HepG2 (cell line): ENCODE measurements around the gene LINC00237. TPM values are rescaled to one million over a fixed set of nuclear protein-coding genes. Genes with fewer than 3 reads are reported as not detected.

ENCODE experiments used
- ATF5 ChIP-seq: sonication (generic); formaldehyde crosslinking; IDR thresholded peaks from 2 replicates; pipeline ENCODE4 v1.4.0; 2020; ENCODE audit warnings: mild to moderate bottlenecking, low read depth, missing genetic modification reagents
- BRD4 ChIP-seq: sonication (generic); formaldehyde crosslinking; IDR thresholded peaks from 2 replicates; pipeline ENCODE4 v1.4.0; 2020; ENCODE audit warnings: missing genetic modification reagents
- DMTF1 ChIP-seq: sonication (generic); formaldehyde crosslinking; IDR thresholded peaks from 2 replicates; pipeline ENCODE4 v1.4.0; 2020; ENCODE audit warnings: mild to moderate bottlenecking, missing genetic modification reagents
- DNMT3B ChIP-seq: conservative IDR thresholded peaks from 2 replicates; pipeline ENCODE4 v1.6.1; 2016; ENCODE audit warnings: missing biosample characterization, control low read depth
- ELF1 ChIP-seq: sonication (generic); formaldehyde crosslinking; IDR thresholded peaks from 2 replicates; pipeline ENCODE4 v1.4.0; 2020; ENCODE audit warnings: missing genetic modification reagents
- HNRNPK ChIP-seq: fragments of 200-400 bp; formaldehyde crosslinking; IDR thresholded peaks from 2 replicates; pipeline ENCODE4 v1.6.1; 2018; ENCODE audit warnings: low read length, low read depth, moderate library complexity, mild to moderate bottlenecking; ENCODE audit not compliant: poor library complexity, severe bottlenecking
- KDM5A ChIP-seq: fragments of 200-600 bp; sonication (generic); IDR thresholded peaks from 2 replicates; pipeline ENCODE4 v1.7.0; 2018; ENCODE audit warnings: antibody characterized with exemption, mild to moderate bottlenecking, low read length, borderline replicate concordance
- MED1 ChIP-seq: sonication (generic); formaldehyde crosslinking; IDR thresholded peaks from 2 replicates; pipeline ENCODE4 v1.4.0; 2020; ENCODE audit warnings: missing genetic modification reagents
- MYPOP ChIP-seq: sonication (generic); formaldehyde crosslinking; IDR thresholded peaks from 2 replicates; pipeline ENCODE4 v1.8.1; 2023; ENCODE audit warnings: mild to moderate bottlenecking, moderate library complexity, missing genetic modification reagents
- NR0B2 ChIP-seq: sonication (generic); formaldehyde crosslinking; IDR thresholded peaks from 2 replicates; pipeline ENCODE4 v1.4.0; 2020; ENCODE audit warnings: mild to moderate bottlenecking, missing genetic modification reagents
- RAD51 ChIP-seq: fragments of 450-650 bp; IDR thresholded peaks from 2 replicates; pipeline ENCODE4 v1.6.1; 2016; ENCODE audit warnings: borderline replicate concordance
- RBAK ChIP-seq: sonication (generic); formaldehyde crosslinking; IDR thresholded peaks from 2 replicates; pipeline ENCODE4 v1.5.1; 2020; ENCODE audit warnings: mild to moderate bottlenecking, missing genetic modification reagents
- RELA ChIP-seq: sonication (generic); formaldehyde crosslinking; IDR thresholded peaks from 2 replicates; pipeline ENCODE4 v1.4.0; 2020; ENCODE audit warnings: missing genetic modification reagents
- SSRP1 ChIP-seq: IDR thresholded peaks from 2 replicates; pipeline ENCODE4 v1.6.1; 2016; ENCODE audit warnings: control low read depth
- TCF7 ChIP-seq: sonication (generic); IDR thresholded peaks from 2 replicates; pipeline ENCODE4 v1.6.1; 2016; ENCODE audit warnings: antibody characterized with exemption, low read depth
- TOPORS ChIP-seq: sonication (generic); formaldehyde crosslinking; IDR thresholded peaks from 2 replicates; pipeline ENCODE4 v1.8.0; 2023; ENCODE audit warnings: mild to moderate bottlenecking, missing genetic modification reagents
- WIZ ChIP-seq: sonication (generic); formaldehyde crosslinking; IDR thresholded peaks from 2 replicates; pipeline ENCODE4 v1.5.1; 2020; ENCODE audit warnings: mild to moderate bottlenecking, missing genetic modification reagents
- ZFP36 ChIP-seq: fragments of 150-350 bp; IDR thresholded peaks from 2 replicates; pipeline ENCODE4 v1.6.1; 2018; ENCODE audit warnings: borderline replicate concordance, low read length, low read depth; ENCODE audit not compliant: partially characterized antibody
- ZKSCAN8 ChIP-seq: IDR thresholded peaks from 2 replicates; pipeline ENCODE4 v1.6.1; 2016; ENCODE audit warnings: borderline replicate concordance, missing genetic modification reagents, missing compliant biosample characterization
- ZNF280B ChIP-seq: sonication (generic); formaldehyde crosslinking; IDR thresholded peaks from 2 replicates; pipeline ENCODE4 v1.5.0; 2020; ENCODE audit warnings: missing genetic modification reagents, mild to moderate bottlenecking, borderline replicate concordance
- ZNF431 ChIP-seq: sonication (generic); formaldehyde crosslinking; IDR thresholded peaks from 2 replicates; pipeline ENCODE4 v1.9.0; 2022; ENCODE audit warnings: missing genetic modification reagents, low read depth, mild to moderate bottlenecking, borderline replicate concordance
- ZNF549 ChIP-seq: sonication (generic); formaldehyde crosslinking; IDR thresholded peaks from 2 replicates; pipeline ENCODE4 v1.5.0; 2020; ENCODE audit warnings: missing genetic modification reagents
- ZNF564 ChIP-seq: sonication (generic); formaldehyde crosslinking; IDR thresholded peaks from 2 replicates; pipeline ENCODE4 v1.8.1; 2023; ENCODE audit warnings: mild to moderate bottlenecking, missing genetic modification reagents
- ZNF781 ChIP-seq: sonication (generic); formaldehyde crosslinking; IDR thresholded peaks from 2 replicates; pipeline ENCODE4 v1.5.1; 2020; ENCODE audit warnings: borderline replicate concordance, mild to moderate bottlenecking, missing genetic modification reagents; ENCODE audit errors: not compliant biosample characterization
- ZSCAN31 ChIP-seq: sonication (generic); formaldehyde crosslinking; IDR thresholded peaks from 2 replicates; pipeline ENCODE4 v1.5.0; 2020; ENCODE audit warnings: low read depth, mild to moderate bottlenecking, missing genetic modification reagents
- polyA plus RNA-seq, 8 experiments: library from polyadenylated mRNA; depleted of rRNA in 3 of 8; stranded (reverse) in 7 of 8; unstranded in 1 of 8; fragments of >200 nt; fragmentation: Illumina TruSeq in 4 of 8; extraction: Trizol in 4 of 8; gene quantifications; 2 replicates each; pipeline versions ENCODE4 v1.2.1 to v1.2.3, GENCODE V29; 2011 to 2016; ENCODE audit warnings: low read depth in 4 of 8, missing spikeins in 1 of 8, mixed read lengths in 1 of 8; ENCODE audit not compliant: insufficient read depth in 1 of 8
- total RNA-seq, 5 experiments: library from RNA; depleted of rRNA; stranded (reverse); fragments of >200 nt; fragmentation: Illumina TruSeq; extraction: Trizol; gene quantifications; 2 replicates each; pipeline ENCODE4 v1.2.3, GENCODE V29; 2016; ENCODE audit warnings: low read depth in 1 of 5

Gene LINC00237
- total and polyA plus RNA-seq, 2 of the 13 experiments (the other 11 are each of a cell fraction or from before 2014, with no cell fraction given), result not detected

GRCh38 chr20:21139881-21140566 lies 33.9 kb upstream of the LINC00237 start (continued):
- TF ChIP-seq NR0B2 (CRISPR knock-in tag) (no peak), DNMT3B (no peak), SSRP1 (no peak), TCF7 (no peak; the same call in 1 of the 2 replicates), MYPOP (CRISPR knock-in tag) (no peak), RBAK (peak; percentile 100), ELF1 (CRISPR knock-in tag) (no peak), WIZ (CRISPR knock-in tag) (peak; percentile 94; the same call in 1 of the 2 replicates), ZNF549 (no peak), ZNF564 (no peak), KDM5A (no peak), HNRNPK (no peak), DMTF1 (CRISPR knock-in tag) (no peak), BRD4 (CRISPR knock-in tag) (no peak), ZFP36 (no peak), TOPORS (CRISPR knock-in tag) (no peak), RAD51 (no peak), MED1 (CRISPR knock-in tag) (peak; percentile 69), RELA (CRISPR knock-in tag) (no peak), ZSCAN31 (no peak), ZNF781 (CRISPR knock-in tag) (no peak), ZNF280B (CRISPR knock-in tag) (no peak), ZNF431 (CRISPR knock-in tag) (0 out of 2 replicates have a peak, but pooled peaks have one; percentile 48), ATF5 (no peak), ZKSCAN8 (peak; percentile 65; the same call in 1 of the 2 replicates)
